HG03442 (cell line): ENCODE data around the gene NDEL1.

Experiments
- ATAC-seq: cut with Tn5 transposase; IDR thresholded peaks from one replicate; pipeline ENCODE4 v1.9.1; 2021; ENCODE audit warnings: mild to moderate bottlenecking, moderate library complexity; ENCODE audit not compliant: unreplicated experiment

Gene NDEL1

GRCh38 chr17:8413938-8414337 is 21.7 kb upstream of the NDEL1 start:
- no peak for ATAC-seq

GRCh38 chr17:8417806-8418205 is 17.9 kb upstream of the NDEL1 start:
- ATAC-seq: no peak

GRCh38 chr17:8418471-8418870 is 17.2 kb upstream of the NDEL1 start:
- ATAC-seq: no peak

- no peak for ATAC-seq
Measured at GRCh38 chr17:8419305-8419704, 16.4 kb upstream of the NDEL1 start.

GRCh38 chr17:8420041-8420934 is 15.4 kb upstream of the NDEL1 start:
- ATAC-seq: no peak

GRCh38 chr17:8421571-8421970 is 14.1 kb upstream of the NDEL1 start:
- no peak for ATAC-seq

- ATAC-seq: no peak
Measured at GRCh38 chr17:8426094-8426720, 9.5 kb upstream of the NDEL1 start.

GRCh38 chr17:8426802-8427201 is 8.9 kb upstream of the NDEL1 start:
- ATAC-seq: no peak

- ATAC-seq: no peak
Measured at GRCh38 chr17:8430966-8431365, 4.7 kb upstream of the NDEL1 start.

- ATAC-seq: peak; percentile 36
Measured at GRCh38 chr17:8436169-8436843, 622 bp downstream of the NDEL1 start.

GRCh38 chr17:8436844-8437171 is 1.1 kb downstream of the NDEL1 start:
- no peak for ATAC-seq

GRCh38 chr17:8438441-8438840 is 2.8 kb downstream of the NDEL1 start:
- ATAC-seq: no peak

GRCh38 chr17:8439681-8440080 is 4.0 kb downstream of the NDEL1 start:
- ATAC-seq: no peak

GRCh38 chr17:8441690-8442089 is 6.0 kb downstream of the NDEL1 start:
- ATAC-seq: no peak

GRCh38 chr17:8442310-8442709 is 6.6 kb downstream of the NDEL1 start:
- ATAC-seq: no peak

GRCh38 chr17:8443756-8444155 is 8.1 kb downstream of the NDEL1 start:
- no peak for ATAC-seq

- no peak for ATAC-seq
Measured at GRCh38 chr17:8444494-8444893, 8.8 kb downstream of the NDEL1 start.

GRCh38 chr17:8445536-8445935 is 9.9 kb downstream of the NDEL1 start:
- no peak for ATAC-seq

- ATAC-seq: no peak
Measured at GRCh38 chr17:8447799-8448198, 12.1 kb downstream of the NDEL1 start.

- ATAC-seq: no peak
Measured at GRCh38 chr17:8448310-8448709, 12.6 kb downstream of the NDEL1 start.

GRCh38 chr17:8451933-8452614 is 16.4 kb downstream of the NDEL1 start:
- no peak for ATAC-seq
